HG03432 (cell line): ENCODE data around the gene ARL15.
"Not testable (repeated sequence)": the region's sequence is repeated elsewhere in the genome, so short reads cannot be mapped to it uniquely, and the experiment has no call there.

Experiments used
- ATAC-seq: cut with Tn5 transposase; IDR thresholded peaks from one replicate; pipeline ENCODE4 v1.9.1; 2021; ENCODE audit warnings: mild to moderate bottlenecking, moderate library complexity; ENCODE audit not compliant: unreplicated experiment

Gene ARL15

DNA sequence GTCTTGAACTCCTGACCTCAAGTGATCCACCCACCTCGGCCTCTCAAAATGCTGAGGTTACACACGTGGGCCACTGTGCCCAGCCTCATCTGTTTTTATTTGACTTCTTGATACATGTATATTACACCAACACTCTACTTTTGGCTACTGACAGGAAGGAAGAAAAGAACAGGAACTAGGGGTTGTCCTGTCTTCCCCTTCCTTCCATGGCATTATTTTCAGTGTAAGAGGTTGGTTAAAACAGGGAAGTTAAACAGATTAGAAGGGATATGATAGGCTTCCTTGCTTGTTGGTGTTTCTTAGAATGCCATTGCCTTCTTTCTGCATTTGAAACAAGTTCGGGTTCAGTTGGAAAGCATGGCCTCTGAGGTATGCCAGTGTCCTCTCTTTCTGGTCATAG, 437.1 kb downstream of the ARL15 start:
- ATAC-seq: no peak

GRCh38 chr5:53871775-53872174, 438.6 kb downstream of the ARL15 start:
- no peak for ATAC-seq

GRCh38 chr5:53871050-53871449, 439.3 kb downstream of the ARL15 start:
- ATAC-seq: no peak

GRCh38 chr5:53858700-53859456, 451.5 kb downstream of the ARL15 start:
- no peak for ATAC-seq

GRCh38 chr5:53856506-53856905, 453.9 kb downstream of the ARL15 start:
- no peak for ATAC-seq

- ATAC-seq: not testable (repeated sequence)
Observed at GRCh38 chr5:53836851-53837430, 473.4 kb downstream of the ARL15 start.

- ATAC-seq: no peak
Observed at GRCh38 chr5:53834500-53834899, 475.9 kb downstream of the ARL15 start.
